Measurements from ENCODE around the gene CTR9. TPM values are rescaled to one million over a fixed set of nuclear protein-coding genes. Genes with fewer than 3 reads are reported as not detected.

CTR9 gene
- total and polyA plus RNA-seq, 2 of the 13 experiments (the other 11 are each of a cell fraction or from before 2014, with no cell fraction given): 6.6 to 22.1 TPM

DNA sequence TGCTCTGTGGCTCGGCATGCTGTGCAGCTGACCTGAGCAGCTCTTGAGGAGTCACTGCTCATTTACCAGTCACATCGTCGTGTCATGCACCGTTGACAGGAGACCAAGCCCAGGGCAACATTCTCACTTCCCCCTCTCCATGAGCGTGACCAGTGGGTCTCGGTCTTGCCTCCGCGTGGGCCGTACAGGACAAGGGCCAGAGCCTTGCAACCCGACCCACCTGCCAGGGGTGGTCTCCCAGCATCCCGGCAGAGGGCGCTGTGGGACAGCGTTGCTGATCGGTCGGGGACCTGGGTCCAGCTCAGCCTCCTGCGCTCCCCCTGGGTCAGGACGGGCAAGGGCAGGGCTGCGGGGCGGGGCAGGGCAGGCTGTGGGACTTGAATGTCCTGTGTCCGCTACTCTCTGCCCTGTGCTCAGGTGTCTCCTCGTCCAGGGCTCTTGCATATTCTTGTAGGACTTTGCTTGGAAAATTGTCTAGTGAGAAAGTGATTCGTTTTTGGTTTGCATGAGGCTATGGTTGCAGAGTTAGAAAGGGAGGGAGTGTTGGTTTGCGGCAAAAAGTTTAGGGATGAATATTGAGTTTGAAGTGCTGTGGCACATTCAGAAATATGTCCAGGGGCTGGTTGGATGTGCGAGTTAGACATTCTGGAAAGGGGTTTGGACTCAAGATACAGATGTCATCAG, 41.5 kb downstream of the CTR9 start:
- ATAC-seq: peak; percentile 91
- H2AFZ ChIP-seq (ENCODE audit: low read length): no peak overlapping the region
- ChIA-PET CTCF (ENCODE audit: low intra/inter-chr PET ratio, low total read pairs) (interaction anchor here (1.1 to 1.6 kb wide), 2 partner anchors 114 to 230 kb away, joined by 3 to 13 read pairs; no protein-coding TSS in a partner anchor), POLR2A (interaction anchor here (0.7 to 2.6 kb wide), 7 partner anchors 9 to 65 kb away, joined by 3 to 48 read pairs (median 5); partner anchors contain the start of genes CTR9, EIF4G2 and ZBED5)
- H3K79me2 ChIP-seq (ENCODE audit: insufficient read depth, low read length): no peaks in the 10 kb centered on the region
- BruUV-seq (replicated peaks): no TSS peak
- no peak overlapping the region for H3K27ac ChIP-seq (ENCODE audit: extremely low read length, insufficient read depth, low read length)
- intact Hi-C loops (cut with micrococcal nuclease; ENCODE audit: unreplicated experiment): loop anchor here (1.0 to 5.0 kb wide), 2 partner anchors 114 to 230 kb away; no protein-coding TSS in a partner anchor
- peaks cover 0 to 18% of the 10 kb centered on the region in 2 experiments; a peak in 3 of 5 replicates for H3K27me3 ChIP-seq (ENCODE audit: control insufficient read depth in 1 of 2, insufficient read depth in 2 of 2, low read length in 2 of 2)
- peaks cover 9% of the 10 kb centered on the region; the same call in 1 of the 2 replicates for H4K20me1 ChIP-seq (ENCODE audit: insufficient read depth, low read length)
- peak; percentile 44 for FAIRE-seq
- H3K36me3 ChIP-seq (replicated peaks in 1 of 2; ENCODE audit: control insufficient read depth in 1 of 2, insufficient read depth in 2 of 2, low read length in 2 of 2): peaks cover 0 to 14% of the 10 kb centered on the region in 2 experiments; a peak in 1 of 5 replicates
- peak overlapping the region in 2 of 3 experiments; percentile 1 to 35; a peak in 1 of 6 replicates for H3K4me3 ChIP-seq (replicated peaks in 1 of 3; ENCODE audit: insufficient read depth in 1 of 3, low read depth in 2 of 3, low read length in 3 of 3)
- peak; percentile 77 for DNase-seq (ENCODE audit: low spot score)
- peaks cover 10% of the 10 kb centered on the region; the same call in 1 of the 2 replicates for H3K4me1 ChIP-seq (ENCODE audit: insufficient read depth, low read length)
- in situ Hi-C loops (cut with HindIII; ENCODE audit: extremely low pct_ligation_motif_present, low pct_unique_long_range_greater_than_20kb): loop anchor here (5.0 kb wide), 2 partner anchors 115 to 230 kb away; no protein-coding TSS in a partner anchor
- H3K9me3 ChIP-seq (ENCODE audit: low read length): no peaks in the 10 kb centered on the region
- 10% methylated on average over 11 of the region's 24 CpGs for WGBS (ENCODE audit: low lambda C conversion rate)
- no peak overlapping the region for H3K9ac ChIP-seq (ENCODE audit: insufficient read depth, low read depth, low read length)
- H3K4me2 ChIP-seq (ENCODE audit: low read depth, low read length): peak overlapping the region; percentile 41; the same call in 1 of the 2 replicates
- TF ChIP-seq DPF2 (CRISPR knock-in tag; IDR thresholded peaks at IDR 0.05; ENCODE audit: borderline replicate concordance, low read depth): no peak
- TF ChIP-seq, protein P1, sequence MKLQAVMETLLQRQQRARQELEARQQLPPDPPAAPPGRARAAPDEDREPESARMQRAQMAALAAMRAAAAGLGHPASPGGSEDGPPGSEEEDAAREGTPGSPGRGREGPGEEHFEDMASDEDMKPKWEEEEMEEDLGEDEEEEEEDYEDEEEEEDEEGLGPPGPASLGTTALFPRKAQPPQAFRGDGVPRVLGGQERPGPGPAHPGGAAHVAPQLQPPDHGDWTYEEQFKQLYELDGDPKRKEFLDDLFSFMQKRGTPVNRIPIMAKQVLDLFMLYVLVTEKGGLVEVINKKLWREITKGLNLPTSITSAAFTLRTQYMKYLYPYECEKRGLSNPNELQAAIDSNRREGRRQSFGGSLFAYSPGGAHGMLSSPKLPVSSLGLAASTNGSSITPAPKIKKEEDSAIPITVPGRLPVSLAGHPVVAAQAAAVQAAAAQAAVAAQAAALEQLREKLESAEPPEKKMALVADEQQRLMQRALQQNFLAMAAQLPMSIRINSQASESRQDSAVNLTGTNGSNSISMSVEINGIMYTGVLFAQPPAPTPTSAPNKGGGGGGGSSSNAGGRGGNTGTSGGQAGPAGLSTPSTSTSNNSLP (IDR thresholded peaks at IDR 0.05; ENCODE audit: low read depth, low read length): no peak
- no peak for TF ChIP-seq ZNF136 (CRISPR knock-in tag; IDR thresholded peaks at IDR 0.05; ENCODE audit: low read depth)
- no peak for TF ChIP-seq ZNF20 (CRISPR knock-in tag; IDR thresholded peaks at IDR 0.05)
- TF ChIP-seq KLF12 (CRISPR knock-in tag; IDR thresholded peaks at IDR 0.05; ENCODE audit: borderline replicate concordance): no peak
- TF ChIP-seq TCF7L2 (IDR thresholded peaks at IDR 0.05; ENCODE audit: low read depth, low read length): no peak
- TF ChIP-seq, protein P2, sequence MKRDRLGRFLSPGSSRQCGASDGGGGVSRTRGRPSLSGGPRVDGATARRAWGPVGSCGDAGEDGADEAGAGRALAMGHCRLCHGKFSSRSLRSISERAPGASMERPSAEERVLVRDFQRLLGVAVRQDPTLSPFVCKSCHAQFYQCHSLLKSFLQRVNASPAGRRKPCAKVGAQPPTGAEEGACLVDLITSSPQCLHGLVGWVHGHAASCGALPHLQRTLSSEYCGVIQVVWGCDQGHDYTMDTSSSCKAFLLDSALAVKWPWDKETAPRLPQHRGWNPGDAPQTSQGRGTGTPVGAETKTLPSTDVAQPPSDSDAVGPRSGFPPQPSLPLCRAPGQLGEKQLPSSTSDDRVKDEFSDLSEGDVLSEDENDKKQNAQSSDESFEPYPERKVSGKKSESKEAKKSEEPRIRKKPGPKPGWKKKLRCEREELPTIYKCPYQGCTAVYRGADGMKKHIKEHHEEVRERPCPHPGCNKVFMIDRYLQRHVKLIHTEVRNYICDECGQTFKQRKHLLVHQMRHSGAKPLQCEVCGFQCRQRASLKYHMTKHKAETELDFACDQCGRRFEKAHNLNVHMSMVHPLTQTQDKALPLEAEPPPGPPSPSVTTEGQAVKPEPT (CRISPR knock-in tag; IDR thresholded peaks at IDR 0.05; ENCODE audit: low read depth): no peak
- peak; percentile 41 for TF ChIP-seq FOXO1 (CRISPR knock-in tag; IDR thresholded peaks at IDR 0.05)
- TF ChIP-seq KDM1A (CRISPR knock-in tag; IDR thresholded peaks at IDR 0.05): peak; percentile 60; the same call in 1 of the 2 replicates
- TF ChIP-seq, protein P3, sequence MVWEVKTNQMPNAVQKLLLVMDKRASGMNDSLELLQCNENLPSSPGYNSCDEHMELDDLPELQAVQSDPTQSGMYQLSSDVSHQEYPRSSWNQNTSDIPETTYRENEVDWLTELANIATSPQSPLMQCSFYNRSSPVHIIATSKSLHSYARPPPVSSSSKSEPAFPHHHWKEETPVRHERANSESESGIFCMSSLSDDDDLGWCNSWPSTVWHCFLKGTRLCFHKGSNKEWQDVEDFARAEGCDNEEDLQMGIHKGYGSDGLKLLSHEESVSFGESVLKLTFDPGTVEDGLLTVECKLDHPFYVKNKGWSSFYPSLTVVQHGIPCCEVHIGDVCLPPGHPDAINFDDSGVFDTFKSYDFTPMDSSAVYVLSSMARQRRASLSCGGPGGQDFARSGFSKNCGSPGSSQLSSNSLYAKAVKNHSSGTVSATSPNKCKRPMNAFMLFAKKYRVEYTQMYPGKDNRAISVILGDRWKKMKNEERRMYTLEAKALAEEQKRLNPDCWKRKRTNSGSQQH (CRISPR knock-in tag; IDR thresholded peaks at IDR 0.05; ENCODE audit: low read depth): peak; percentile 54; the same call in 1 of the 2 replicates
- TF ChIP-seq, protein P4, sequence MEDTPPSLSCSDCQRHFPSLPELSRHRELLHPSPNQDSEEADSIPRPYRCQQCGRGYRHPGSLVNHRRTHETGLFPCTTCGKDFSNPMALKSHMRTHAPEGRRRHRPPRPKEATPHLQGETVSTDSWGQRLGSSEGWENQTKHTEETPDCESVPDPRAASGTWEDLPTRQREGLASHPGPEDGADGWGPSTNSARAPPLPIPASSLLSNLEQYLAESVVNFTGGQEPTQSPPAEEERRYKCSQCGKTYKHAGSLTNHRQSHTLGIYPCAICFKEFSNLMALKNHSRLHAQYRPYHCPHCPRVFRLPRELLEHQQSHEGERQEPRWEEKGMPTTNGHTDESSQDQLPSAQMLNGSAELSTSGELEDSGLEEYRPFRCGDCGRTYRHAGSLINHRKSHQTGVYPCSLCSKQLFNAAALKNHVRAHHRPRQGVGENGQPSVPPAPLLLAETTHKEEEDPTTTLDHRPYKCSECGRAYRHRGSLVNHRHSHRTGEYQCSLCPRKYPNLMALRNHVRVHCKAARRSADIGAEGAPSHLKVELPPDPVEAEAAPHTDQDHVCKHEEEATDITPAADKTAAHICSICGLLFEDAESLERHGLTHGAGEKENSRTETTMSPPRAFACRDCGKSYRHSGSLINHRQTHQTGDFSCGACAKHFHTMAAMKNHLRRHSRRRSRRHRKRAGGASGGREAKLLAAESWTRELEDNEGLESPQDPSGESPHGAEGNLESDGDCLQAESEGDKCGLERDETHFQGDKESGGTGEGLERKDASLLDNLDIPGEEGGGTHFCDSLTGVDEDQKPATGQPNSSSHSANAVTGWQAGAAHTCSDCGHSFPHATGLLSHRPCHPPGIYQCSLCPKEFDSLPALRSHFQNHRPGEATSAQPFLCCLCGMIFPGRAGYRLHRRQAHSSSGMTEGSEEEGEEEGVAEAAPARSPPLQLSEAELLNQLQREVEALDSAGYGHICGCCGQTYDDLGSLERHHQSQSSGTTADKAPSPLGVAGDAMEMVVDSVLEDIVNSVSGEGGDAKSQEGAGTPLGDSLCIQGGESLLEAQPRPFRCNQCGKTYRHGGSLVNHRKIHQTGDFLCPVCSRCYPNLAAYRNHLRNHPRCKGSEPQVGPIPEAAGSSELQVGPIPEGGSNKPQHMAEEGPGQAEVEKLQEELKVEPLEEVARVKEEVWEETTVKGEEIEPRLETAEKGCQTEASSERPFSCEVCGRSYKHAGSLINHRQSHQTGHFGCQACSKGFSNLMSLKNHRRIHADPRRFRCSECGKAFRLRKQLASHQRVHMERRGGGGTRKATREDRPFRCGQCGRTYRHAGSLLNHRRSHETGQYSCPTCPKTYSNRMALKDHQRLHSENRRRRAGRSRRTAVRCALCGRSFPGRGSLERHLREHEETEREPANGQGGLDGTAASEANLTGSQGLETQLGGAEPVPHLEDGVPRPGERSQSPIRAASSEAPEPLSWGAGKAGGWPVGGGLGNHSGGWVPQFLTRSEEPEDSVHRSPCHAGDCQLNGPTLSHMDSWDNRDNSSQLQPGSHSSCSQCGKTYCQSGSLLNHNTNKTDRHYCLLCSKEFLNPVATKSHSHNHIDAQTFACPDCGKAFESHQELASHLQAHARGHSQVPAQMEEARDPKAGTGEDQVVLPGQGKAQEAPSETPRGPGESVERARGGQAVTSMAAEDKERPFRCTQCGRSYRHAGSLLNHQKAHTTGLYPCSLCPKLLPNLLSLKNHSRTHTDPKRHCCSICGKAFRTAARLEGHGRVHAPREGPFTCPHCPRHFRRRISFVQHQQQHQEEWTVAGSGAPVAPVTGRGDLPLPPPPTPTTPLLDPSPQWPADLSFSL (CRISPR knock-in tag; IDR thresholded peaks at IDR 0.05): no peak

Measured in HepG2 (cell line).